Measurements from ENCODE around the gene CCSER2. TPM values are rescaled to one million over a fixed set of nuclear protein-coding genes. Genes with fewer than 3 reads are reported as not detected.

CCSER2 gene
- total and polyA plus RNA-seq, 7 donors: 10.2 to 101 (median 83.2) TPM

GRCh38 chr10:84540022-84540616 is 211.7 kb downstream of the CCSER2 start:
- Histone ChIP-seq H3K36me3 (no peaks in the 10 kb centered on the region), H3K9me3 (no peaks in the 10 kb centered on the region), H3K27ac (no peak overlapping the region), H3K27me3 (peaks cover 0 to 15% (median 0%) of the 10 kb centered on the region in 3 donors), H3K4me1 (peaks cover 0 to 13% (median 10%) of the 10 kb centered on the region in 4 donors), H3K4me3 (peak overlapping the region in 2 of 4 donors; percentile 47 to 48)
- intact Hi-C loops (cut with DNase I): loop anchor here (2.0 to 5.0 kb wide), 2 partner anchors 202 to 1837 kb away; no protein-coding TSS in a partner anchor
- TF ChIP-seq POLR2AphosphoS5 (IDR thresholded peaks at IDR 0.05) (no peak), POLR2A (IDR thresholded peaks at IDR 0.05) (no peak), CTCF (IDR thresholded peaks at IDR 0.05) (no peak), EP300 (IDR thresholded peaks at IDR 0.05) (no peak)
- no peak for DNase-seq
- WGBS, 2 donors: 30 to 36% methylated on average over 8 of the region's 8 CpGs

- Histone ChIP-seq H3K4me1 (peaks cover 0 to 13% (median 10%) of the 10 kb centered on the region in 4 donors), H3K9me3 (no peaks in the 10 kb centered on the region), H3K27me3 (peaks cover 0 to 15% (median 0%) of the 10 kb centered on the region in 3 donors), H3K4me3 (peak overlapping the region; percentile 26 to 48 (median 42)), H3K27ac (no peak overlapping the region), H3K36me3 (no peaks in the 10 kb centered on the region)
- WGBS, 2 donors: 7 to 13% methylated on average over 51 of the region's 51 CpGs
- peak; percentile 81 for DNase-seq
- intact Hi-C loops (cut with DNase I): loop anchor here (2.0 to 5.0 kb wide), 2 partner anchors 202 to 1836 kb away; no protein-coding TSS in a partner anchor
- peak; percentile 65 to 91 (median 79) for TF ChIP-seq CTCF (IDR thresholded peaks at IDR 0.05)
- no peak for TF ChIP-seq EP300 (IDR thresholded peaks at IDR 0.05)
Measured at GRCh38 chr10:84540617-84541288, 212.4 kb downstream of the CCSER2 start.

GRCh38 chr10:84541289-84541637 is 212.9 kb downstream of the CCSER2 start:
- WGBS, 2 donors: 70 to 82% methylated on average over 6 of the region's 6 CpGs
- intact Hi-C loops (cut with DNase I): loop anchor here (2.0 to 5.0 kb wide), 2 partner anchors 201 to 1836 kb away; no protein-coding TSS in a partner anchor
- H3K27me3 ChIP-seq: peaks cover 0 to 15% (median 0%) of the 10 kb centered on the region in 3 donors
- H3K9me3 ChIP-seq: no peaks in the 10 kb centered on the region
- DNase-seq: no peak
- no peaks in the 10 kb centered on the region for H3K36me3 ChIP-seq
- TF ChIP-seq CTCF (IDR thresholded peaks at IDR 0.05) (peak in 1 of 4 experiments; percentile 3), EP300 (IDR thresholded peaks at IDR 0.05) (no peak), POLR2A (IDR thresholded peaks at IDR 0.05) (no peak), POLR2AphosphoS5 (IDR thresholded peaks at IDR 0.05) (no peak)
- H3K4me1 ChIP-seq: peaks cover 0 to 13% (median 10%) of the 10 kb centered on the region in 4 donors
- H3K27ac ChIP-seq: no peak overlapping the region
- peak overlapping the region in 2 of 4 donors; percentile 47 to 48 for H3K4me3 ChIP-seq

GRCh38 chr10:84542522-84543490 is 214.4 kb downstream of the CCSER2 start:
- no peak overlapping the region for H3K4me3 ChIP-seq
- DNase-seq: no peak
- peaks cover 0 to 15% (median 0%) of the 10 kb centered on the region in 3 donors for H3K27me3 ChIP-seq
- TF ChIP-seq CTCF (IDR thresholded peaks at IDR 0.05): no peak
- TF ChIP-seq POLR2AphosphoS5 (IDR thresholded peaks at IDR 0.05): no peak
- no peak for TF ChIP-seq EP300 (IDR thresholded peaks at IDR 0.05)
- TF ChIP-seq POLR2A (IDR thresholded peaks at IDR 0.05): no peak
- WGBS, 2 donors: 70 to 72% methylated on average over 25 of the region's 25 CpGs
- peaks cover 0 to 13% (median 10%) of the 10 kb centered on the region in 4 donors for H3K4me1 ChIP-seq
- intact Hi-C loops (cut with DNase I): loop anchor here (5.0 kb wide), 1 partner anchor 199 kb away; no protein-coding TSS in a partner anchor
- no peaks in the 10 kb centered on the region for H3K9me3 ChIP-seq
- no peak overlapping the region for H3K27ac ChIP-seq
- H3K36me3 ChIP-seq: no peaks in the 10 kb centered on the region
